Progenitor cell of endocrine pancreas (in vitro differentiated cells): ENCODE results near the gene RIPOR2. TPM values are rescaled to one million over a fixed set of nuclear protein-coding genes. Genes with fewer than 3 reads are reported as not detected.

ENCODE experiments used
- DNase-seq: peaks from one replicate; pipeline ENCODE4 v3.0.0; 2021; ENCODE audit warnings: low spot score; ENCODE audit not compliant: unreplicated experiment
- H3K27ac Mint-ChIP-seq: 2 replicates; pipeline ENCODE4 v1.8.0; 2021; ENCODE audit warnings: mild to moderate bottlenecking, moderate library complexity, mixed read lengths
- H3K27me3 Mint-ChIP-seq: 2 replicates; pipeline ENCODE4 v1.8.0; 2021; ENCODE audit warnings: mixed read lengths
- H3K36me3 Mint-ChIP-seq: 2 replicates; pipeline ENCODE4 v1.8.0; 2022; ENCODE audit warnings: mixed read lengths; ENCODE audit not compliant: insufficient read depth
- H3K4me1 Mint-ChIP-seq: 2 replicates; pipeline ENCODE4 v1.8.0; 2021; ENCODE audit warnings: low read depth, mixed read lengths
- H3K4me3 Mint-ChIP-seq: 2 replicates; pipeline ENCODE4 v1.8.0; 2021; ENCODE audit warnings: low read depth, mild to moderate bottlenecking, moderate library complexity, mixed read lengths
- H3K9me3 Mint-ChIP-seq: 2 replicates; pipeline ENCODE4 v1.8.0; 2021; ENCODE audit warnings: low read depth, mixed read lengths
- CTCF ChIP-seq: fragments of 200-600 bp; sonication (generic); IDR thresholded peaks from one replicate; pipeline ENCODE4 v1.5.0; 2021; ENCODE audit warnings: antibody characterized with exemption, mild to moderate bottlenecking; ENCODE audit not compliant: unreplicated experiment
- total RNA-seq: library from RNA; stranded (reverse); gene quantifications from 2 replicates; pipeline ENCODE4 v1.2.1, GENCODE V29; 2021

RIPOR2 gene
- total RNA-seq, 1 donor from 2014 or later: 2.2 TPM

GRCh38 chr6:24858177-24858653 is 77.5 kb downstream of the RIPOR2 start:
- Mint-ChIP-seq H3K9me3 (no peaks in the 10 kb centered on the region), H3K27ac (no peak overlapping the region), H3K27me3 (no peaks in the 10 kb centered on the region), H3K4me3 (no peak overlapping the region), H3K36me3 (no peaks in the 10 kb centered on the region), H3K4me1 (peaks cover 3% of the 10 kb centered on the region)
- TF ChIP-seq CTCF: no peak
- no peak for DNase-seq

- TF ChIP-seq CTCF: no peak
- H3K36me3 Mint-ChIP-seq: no peaks in the 10 kb centered on the region
- H3K9me3 Mint-ChIP-seq: no peaks in the 10 kb centered on the region
- H3K27me3 Mint-ChIP-seq: no peaks in the 10 kb centered on the region
- no peak overlapping the region for H3K4me3 Mint-ChIP-seq
- DNase-seq: no peak
- no peak overlapping the region for H3K27ac Mint-ChIP-seq
- peaks cover 3% of the 10 kb centered on the region for H3K4me1 Mint-ChIP-seq
These were observed 78.7 kb downstream of the RIPOR2 start for GRCh38 chr6:24856901-24857670.

- H3K4me3 Mint-ChIP-seq: no peak overlapping the region
- no peak overlapping the region for H3K27ac Mint-ChIP-seq
- no peak for TF ChIP-seq CTCF
- DNase-seq: no peak
- H3K36me3 Mint-ChIP-seq: no peaks in the 10 kb centered on the region
- H3K4me1 Mint-ChIP-seq: peaks cover 3% of the 10 kb centered on the region
- no peaks in the 10 kb centered on the region for H3K9me3 Mint-ChIP-seq
- no peaks in the 10 kb centered on the region for H3K27me3 Mint-ChIP-seq
These were observed 79.5 kb downstream of the RIPOR2 start for GRCh38 chr6:24856246-24856599.

- H3K4me1 Mint-ChIP-seq: peaks cover 3% of the 10 kb centered on the region
- H3K36me3 Mint-ChIP-seq: no peaks in the 10 kb centered on the region
- H3K27ac Mint-ChIP-seq: no peak overlapping the region
- peak; percentile 81 for TF ChIP-seq CTCF
- no peak overlapping the region for H3K4me3 Mint-ChIP-seq
- H3K27me3 Mint-ChIP-seq: no peaks in the 10 kb centered on the region
- H3K9me3 Mint-ChIP-seq: no peaks in the 10 kb centered on the region
- DNase-seq: peak; percentile 18
These were observed 80.1 kb downstream of the RIPOR2 start for GRCh38 chr6:24855395-24856245.

GRCh38 chr6:24854077-24854666 is 81.6 kb downstream of the RIPOR2 start:
- no peak overlapping the region for H3K27ac Mint-ChIP-seq
- H3K4me3 Mint-ChIP-seq: no peak overlapping the region
- TF ChIP-seq CTCF: no peak
- H3K9me3 Mint-ChIP-seq: no peaks in the 10 kb centered on the region
- no peaks in the 10 kb centered on the region for H3K36me3 Mint-ChIP-seq
- no peaks in the 10 kb centered on the region for H3K27me3 Mint-ChIP-seq
- peaks cover 3% of the 10 kb centered on the region for H3K4me1 Mint-ChIP-seq
- no peak for DNase-seq
